Measurements from ENCODE around the gene FLAD1. TPM values are rescaled to one million over a fixed set of nuclear protein-coding genes. Genes with fewer than 3 reads are reported as not detected.

The FLAD1 gene
- total RNA-seq, 1 experiment from 2014 or later, result 97.0 TPM

DNA sequence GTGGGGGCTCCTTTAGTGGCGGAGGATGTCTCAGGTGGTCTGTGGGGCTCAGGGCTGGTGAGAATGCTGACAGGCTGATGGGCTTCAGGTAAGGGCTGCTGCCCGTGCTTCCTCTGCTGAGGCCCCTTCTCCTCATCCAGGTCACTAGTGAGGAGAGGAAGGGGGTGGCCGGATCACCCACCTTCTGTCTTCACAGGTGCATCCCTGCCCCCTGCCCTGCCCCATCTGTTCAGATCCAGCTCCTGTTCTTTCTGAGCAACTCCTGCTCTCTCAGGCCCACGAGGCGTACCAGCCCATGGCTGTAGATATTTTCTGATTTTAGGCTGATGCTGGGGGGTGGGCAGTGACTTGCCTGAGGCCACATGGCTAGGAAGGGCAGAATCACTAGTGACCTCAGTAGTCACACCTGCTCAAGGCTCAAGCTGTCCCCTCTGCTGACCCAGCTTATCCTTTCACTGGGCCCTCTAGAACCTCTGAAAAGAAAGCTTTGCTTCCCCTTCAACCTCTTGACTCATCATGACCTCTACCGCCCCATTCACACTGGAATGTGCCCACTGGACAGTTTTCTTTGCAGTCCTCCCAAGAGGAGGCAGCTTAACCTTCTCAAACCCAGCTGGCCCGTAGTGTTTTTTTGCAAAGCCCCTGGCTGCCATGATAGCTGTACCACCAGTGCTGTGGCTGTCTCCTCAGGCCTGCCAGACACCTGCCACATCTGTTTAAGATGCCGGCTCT is 35.6 kb downstream of the FLAD1 start:
- Histone ChIP-seq H2BK120ac (ENCODE audit: low read depth, low read length, poor library complexity, severe bottlenecking) (no peak overlapping the region), H3K4me1 (ENCODE audit: insufficient read depth, low read length) (no peaks in the 10 kb centered on the region; the same call in 1 of the 2 replicates), H3K23ac (ENCODE audit: insufficient read length, low read depth, low read length) (no peak overlapping the region), H4K8ac (replicated peaks; ENCODE audit: insufficient read length, low read depth, low read length) (no peak overlapping the region), H2BK20ac (ENCODE audit: low read depth, low read length, poor library complexity, severe bottlenecking) (no peak overlapping the region), H3K23me2 (ENCODE audit: insufficient read length, low read depth, low read length, poor library complexity, severe bottlenecking) (no peaks in the 10 kb centered on the region), H3K27ac (ENCODE audit: insufficient read length, low read depth, low read length) (no peak overlapping the region), H3K4ac (ENCODE audit: low read depth, low read length) (no peak overlapping the region), H4K20me1 (ENCODE audit: control insufficient read depth, insufficient read depth, insufficient read length) (no peaks in the 10 kb centered on the region), H3K4me2 (ENCODE audit: insufficient read depth, insufficient read length, low read length) (no peak overlapping the region), H2BK15ac (ENCODE audit: low read depth, low read length) (no peak overlapping the region), H3K79me1 (ENCODE audit: insufficient read depth, low read depth, low read length, poor library complexity, severe bottlenecking) (no peaks in the 10 kb centered on the region), H2BK12ac (ENCODE audit: insufficient read length, low read depth, low read length) (no peak overlapping the region), H4K5ac (ENCODE audit: insufficient read length, low read depth, low read length) (no peak overlapping the region), H2AK5ac (ENCODE audit: insufficient read length, low read length) (no peak overlapping the region), H3K9ac (ENCODE audit: extremely low read depth, insufficient read length, low read length) (no peak overlapping the region), H3K27me3 (ENCODE audit: insufficient read depth, low read length) (no peaks in the 10 kb centered on the region), H3K14ac (ENCODE audit: insufficient read depth, low read length) (no peak overlapping the region), H3K56ac (ENCODE audit: insufficient read length, low read depth, low read length) (no peak overlapping the region), H3K79me2 (ENCODE audit: insufficient read depth, low read length) (no peaks in the 10 kb centered on the region), H4K91ac (ENCODE audit: insufficient read length, low read depth, low read length) (no peak overlapping the region), H3K18ac (ENCODE audit: insufficient read length, low read depth, low read length) (no peak overlapping the region), H2AFZ (ENCODE audit: low read length) (no peak overlapping the region), H3K9me3 (ENCODE audit: control insufficient read depth, low read depth, low read length) (no peaks in the 10 kb centered on the region), H3T11ph (ENCODE audit: low read length) (no peak overlapping the region), H2BK5ac (ENCODE audit: insufficient read length, low read length) (no peak overlapping the region)
- DNase-seq, result no peak
- Mint-ChIP-seq H3K36me3 (ENCODE audit: insufficient read depth in 1 of 3, low read depth in 3 of 3) (peaks cover 5 to 30% (median 18%) of the 10 kb centered on the region in 3 experiments; a peak in 6 of 7 replicates), H3K9me3 (no peaks in the 10 kb centered on the region), H3K27ac (no peak overlapping the region), H3K4me1 (peaks cover 28 to 49% of the 10 kb centered on the region in 2 experiments), H3K27me3 (ENCODE audit: low read depth) (peaks cover 9% of the 10 kb centered on the region), H3K4me3 (no peak overlapping the region; a peak in 1 of 5 replicates)
- no CpG with 5 or more reads among the region's 8 CpGs for WGBS (ENCODE audit: extremely low coverage, insufficient read length, low lambda C conversion rate)
- TF ChIP-seq, protein P1, sequence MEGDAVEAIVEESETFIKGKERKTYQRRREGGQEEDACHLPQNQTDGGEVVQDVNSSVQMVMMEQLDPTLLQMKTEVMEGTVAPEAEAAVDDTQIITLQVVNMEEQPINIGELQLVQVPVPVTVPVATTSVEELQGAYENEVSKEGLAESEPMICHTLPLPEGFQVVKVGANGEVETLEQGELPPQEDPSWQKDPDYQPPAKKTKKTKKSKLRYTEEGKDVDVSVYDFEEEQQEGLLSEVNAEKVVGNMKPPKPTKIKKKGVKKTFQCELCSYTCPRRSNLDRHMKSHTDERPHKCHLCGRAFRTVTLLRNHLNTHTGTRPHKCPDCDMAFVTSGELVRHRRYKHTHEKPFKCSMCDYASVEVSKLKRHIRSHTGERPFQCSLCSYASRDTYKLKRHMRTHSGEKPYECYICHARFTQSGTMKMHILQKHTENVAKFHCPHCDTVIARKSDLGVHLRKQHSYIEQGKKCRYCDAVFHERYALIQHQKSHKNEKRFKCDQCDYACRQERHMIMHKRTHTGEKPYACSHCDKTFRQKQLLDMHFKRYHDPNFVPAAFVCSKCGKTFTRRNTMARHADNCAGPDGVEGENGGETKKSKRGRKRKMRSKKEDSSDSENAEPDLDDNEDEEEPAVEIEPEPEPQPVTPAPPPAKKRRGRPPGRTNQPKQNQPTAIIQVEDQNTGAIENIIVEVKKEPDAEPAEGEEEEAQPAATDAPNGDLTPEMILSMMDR (conservative IDR thresholded peaks at IDR 0.05), result no peak

All from H9 (cell line).